Astrocyte (in vitro differentiated cells and primary cell): ENCODE results near the gene LY6G5B. TPM values are rescaled to one million over a fixed set of nuclear protein-coding genes. Genes with fewer than 3 reads are reported as not detected.

Experiments used
- DNase-seq: peaks from one replicate; pipeline ENCODE4 v3.0.0-alpha.2; 2010; ENCODE audit warnings: low read depth
- FAIRE-seq: peaks from 2 replicates; lab custom pipeline; 2011; peaks lifted over from hg19 to GRCh38; lab: Jason Lieb, UNC
- H2AFZ ChIP-seq: 2 replicates; pipeline ENCODE4 v1.6.0; 2012; ENCODE audit warnings: low read depth, low read length, inconsistent platforms
- H3K27ac ChIP-seq: 2 replicates; pipeline ENCODE4 v1.5.1; 2011; ENCODE audit warnings: low read depth, low read length, inconsistent platforms
- H3K27me3 ChIP-seq: 2 replicates; pipeline ENCODE4 v1.6.0; 2011; ENCODE audit warnings: low read length, inconsistent platforms; ENCODE audit not compliant: insufficient read depth
- H3K36me3 ChIP-seq: 2 replicates; pipeline ENCODE4 v1.5.1; 2011; ENCODE audit warnings: low read length, inconsistent platforms; ENCODE audit not compliant: insufficient read depth
- H3K4me1 ChIP-seq: 2 replicates; pipeline ENCODE4 v1.5.1; 2011; ENCODE audit warnings: low read length, inconsistent platforms; ENCODE audit not compliant: insufficient read depth
- H3K4me2 ChIP-seq: 2 replicates; pipeline ENCODE4 v1.6.0; 2012; ENCODE audit warnings: low read length, inconsistent platforms
- H3K4me3 ChIP-seq: 2 replicates; pipeline ENCODE4 v1.5.1; 2011; ENCODE audit warnings: low read depth, mild to moderate bottlenecking, low read length, inconsistent platforms; ENCODE audit not compliant: insufficient read depth
- H3K79me2 ChIP-seq: 2 replicates; pipeline ENCODE4 v1.6.0; 2012; ENCODE audit warnings: mild to moderate bottlenecking, low read length, inconsistent platforms; ENCODE audit not compliant: insufficient read depth
- H3K9ac ChIP-seq: 2 replicates; pipeline ENCODE4 v1.6.0; 2012; ENCODE audit warnings: mild to moderate bottlenecking, low read length, inconsistent platforms
- H3K9me3 ChIP-seq: 2 replicates; pipeline ENCODE4 v1.5.1; 2012; ENCODE audit warnings: low read depth, mild to moderate bottlenecking, low read length, inconsistent platforms; ENCODE audit not compliant: insufficient read depth
- H4K20me1 ChIP-seq: 2 replicates; pipeline ENCODE4 v1.6.0; 2012; ENCODE audit warnings: low read length, inconsistent platforms; ENCODE audit not compliant: insufficient read depth
- H3K27ac Mint-ChIP-seq: one replicate; pipeline ENCODE4 v1.8.0; 2021; ENCODE audit warnings: mild to moderate bottlenecking, mixed read lengths; ENCODE audit not compliant: unreplicated experiment
- H3K27me3 Mint-ChIP-seq: one replicate; pipeline ENCODE4 v1.8.0; 2021; ENCODE audit warnings: low read depth, mixed read lengths; ENCODE audit not compliant: unreplicated experiment
- H3K36me3 Mint-ChIP-seq: one replicate; pipeline ENCODE4 v1.8.0; 2021; ENCODE audit warnings: low read depth, mixed read lengths; ENCODE audit not compliant: unreplicated experiment
- H3K4me1 Mint-ChIP-seq: one replicate; pipeline ENCODE4 v1.8.0; 2021; ENCODE audit warnings: low read depth, mixed read lengths; ENCODE audit not compliant: unreplicated experiment
- H3K4me3 Mint-ChIP-seq: one replicate; pipeline ENCODE4 v1.8.0; 2021; ENCODE audit warnings: mild to moderate bottlenecking, moderate library complexity, mixed read lengths; ENCODE audit not compliant: unreplicated experiment
- H3K9me3 Mint-ChIP-seq: one replicate; pipeline ENCODE4 v1.8.0; 2021; ENCODE audit warnings: mild to moderate bottlenecking, mixed read lengths; ENCODE audit not compliant: unreplicated experiment
- EZH2 ChIP-seq: IDR thresholded peaks from 2 replicates; pipeline ENCODE4 v1.6.1; 2012; ENCODE audit warnings: mild to moderate bottlenecking, low read length, inconsistent platforms; ENCODE audit not compliant: insufficient read depth
- total RNA-seq: library from RNA; stranded (reverse); gene quantifications from 2 replicates; pipeline ENCODE4 v1.2.1, GENCODE V29; 2021
- TF ChIP-seq, protein P1 (sequence below): IDR thresholded peaks from 2 replicates; pipeline ENCODE4 v1.5.1; 2011; ENCODE audit warnings: low read depth, mild to moderate bottlenecking, inconsistent platforms, low read length, moderate library complexity; ENCODE audit not compliant: insufficient read depth

LY6G5B gene
- total RNA-seq, 1 donor from 2014 or later = 20.3 TPM

DNA sequence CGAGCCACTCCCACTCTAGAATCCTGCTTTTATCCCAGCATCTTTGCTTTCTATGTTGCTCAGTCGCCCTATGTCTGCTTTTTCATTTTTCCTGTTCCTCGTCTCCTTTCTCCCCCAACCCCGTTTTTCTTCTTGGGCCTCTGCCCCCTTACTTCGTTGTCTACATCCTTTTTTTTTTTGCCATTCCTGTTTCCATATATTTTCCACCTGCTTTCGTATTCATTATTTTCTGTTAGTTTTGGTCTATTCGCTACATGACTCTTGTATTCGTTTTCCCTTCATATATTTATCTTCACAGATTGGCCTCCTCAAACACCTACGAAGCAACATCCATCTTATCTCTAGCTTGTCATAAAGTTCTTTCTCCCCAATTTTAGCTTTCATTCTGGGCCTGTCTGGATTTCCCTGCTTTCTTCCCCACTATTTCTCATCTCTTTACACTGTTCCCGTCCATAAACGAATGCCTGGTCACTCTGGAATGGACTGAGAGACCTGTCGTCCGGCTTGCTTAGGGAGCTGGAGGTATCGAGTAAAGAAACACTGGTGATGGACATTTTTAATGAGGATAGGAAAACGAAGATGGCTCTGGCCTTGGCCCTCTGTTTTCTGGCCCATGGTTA lies 48.3 kb upstream of the LY6G5B start:
- no peaks in the 10 kb centered on the region for H3K27me3 ChIP-seq
- peak overlapping the region; percentile 97 for H3K27ac Mint-ChIP-seq
- peaks cover 24% of the 10 kb centered on the region for H3K36me3 Mint-ChIP-seq
- H2AFZ ChIP-seq = no peak overlapping the region
- peak overlapping the region; percentile 97 for H3K4me3 Mint-ChIP-seq
- H3K36me3 ChIP-seq = peaks cover 26% of the 10 kb centered on the region
- no peaks in the 10 kb centered on the region for H3K9me3 ChIP-seq
- peaks cover 54% of the 10 kb centered on the region for H4K20me1 ChIP-seq
- peak overlapping the region; percentile 93 for H3K9ac ChIP-seq
- no peaks in the 10 kb centered on the region for H3K9me3 Mint-ChIP-seq
- peaks cover under 1% of the 10 kb centered on the region for H3K27me3 Mint-ChIP-seq
- peaks cover 9% of the 10 kb centered on the region for H3K4me1 Mint-ChIP-seq
- DNase-seq = no peak
- no peak for FAIRE-seq
- peak overlapping the region; percentile 94 for H3K4me2 ChIP-seq
- peaks cover 12% of the 10 kb centered on the region for H3K4me1 ChIP-seq
- no peak for TF ChIP-seq EZH2
- TF ChIP-seq, protein P1, sequence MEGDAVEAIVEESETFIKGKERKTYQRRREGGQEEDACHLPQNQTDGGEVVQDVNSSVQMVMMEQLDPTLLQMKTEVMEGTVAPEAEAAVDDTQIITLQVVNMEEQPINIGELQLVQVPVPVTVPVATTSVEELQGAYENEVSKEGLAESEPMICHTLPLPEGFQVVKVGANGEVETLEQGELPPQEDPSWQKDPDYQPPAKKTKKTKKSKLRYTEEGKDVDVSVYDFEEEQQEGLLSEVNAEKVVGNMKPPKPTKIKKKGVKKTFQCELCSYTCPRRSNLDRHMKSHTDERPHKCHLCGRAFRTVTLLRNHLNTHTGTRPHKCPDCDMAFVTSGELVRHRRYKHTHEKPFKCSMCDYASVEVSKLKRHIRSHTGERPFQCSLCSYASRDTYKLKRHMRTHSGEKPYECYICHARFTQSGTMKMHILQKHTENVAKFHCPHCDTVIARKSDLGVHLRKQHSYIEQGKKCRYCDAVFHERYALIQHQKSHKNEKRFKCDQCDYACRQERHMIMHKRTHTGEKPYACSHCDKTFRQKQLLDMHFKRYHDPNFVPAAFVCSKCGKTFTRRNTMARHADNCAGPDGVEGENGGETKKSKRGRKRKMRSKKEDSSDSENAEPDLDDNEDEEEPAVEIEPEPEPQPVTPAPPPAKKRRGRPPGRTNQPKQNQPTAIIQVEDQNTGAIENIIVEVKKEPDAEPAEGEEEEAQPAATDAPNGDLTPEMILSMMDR = no peak
- H3K79me2 ChIP-seq = peaks cover 58% of the 10 kb centered on the region
- peak overlapping the region; percentile 93 for H3K27ac ChIP-seq
- peak overlapping the region; percentile 77 for H3K4me3 ChIP-seq

DNA sequence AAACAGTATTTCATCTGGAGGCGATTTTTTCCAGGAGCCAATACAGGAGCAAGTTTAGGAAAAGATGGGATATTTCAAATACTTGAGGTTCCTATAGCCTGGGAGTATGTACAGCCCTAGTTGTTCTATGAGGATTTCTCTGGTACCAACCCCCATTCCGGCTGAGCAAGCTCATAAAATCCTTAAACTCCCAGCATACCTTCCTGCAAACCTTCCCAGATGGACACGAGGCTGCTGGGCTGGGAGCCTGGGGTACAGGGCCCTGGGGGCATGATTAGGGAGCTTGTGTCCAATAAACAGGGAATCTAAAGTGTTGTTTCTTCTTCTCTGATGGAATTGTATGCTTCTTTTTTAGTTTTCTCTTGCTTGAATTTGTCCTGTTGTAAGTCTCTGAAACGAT lies 47.8 kb upstream of the LY6G5B start:
- TF ChIP-seq, protein P1 = no peak
- TF ChIP-seq EZH2 = no peak
- Mint-ChIP-seq H3K4me1 (peaks cover 9% of the 10 kb centered on the region), H3K9me3 (no peaks in the 10 kb centered on the region), H3K4me3 (peak overlapping the region; percentile 97), H3K27me3 (no peaks in the 10 kb centered on the region), H3K27ac (peak overlapping the region; percentile 97), H3K36me3 (peaks cover 27% of the 10 kb centered on the region)
- Histone ChIP-seq H3K36me3 (peaks cover 32% of the 10 kb centered on the region), H3K4me3 (peak overlapping the region; percentile 77), H3K27me3 (no peaks in the 10 kb centered on the region), H3K4me1 (peaks cover 12% of the 10 kb centered on the region), H4K20me1 (peaks cover 57% of the 10 kb centered on the region), H3K9ac (peak overlapping the region; percentile 93), H3K9me3 (no peaks in the 10 kb centered on the region), H3K27ac (peak overlapping the region; percentile 93), H3K4me2 (peak overlapping the region; percentile 94), H2AFZ (no peak overlapping the region), H3K79me2 (peaks cover 63% of the 10 kb centered on the region)
- no peak for DNase-seq
- no peak for FAIRE-seq

DNA sequence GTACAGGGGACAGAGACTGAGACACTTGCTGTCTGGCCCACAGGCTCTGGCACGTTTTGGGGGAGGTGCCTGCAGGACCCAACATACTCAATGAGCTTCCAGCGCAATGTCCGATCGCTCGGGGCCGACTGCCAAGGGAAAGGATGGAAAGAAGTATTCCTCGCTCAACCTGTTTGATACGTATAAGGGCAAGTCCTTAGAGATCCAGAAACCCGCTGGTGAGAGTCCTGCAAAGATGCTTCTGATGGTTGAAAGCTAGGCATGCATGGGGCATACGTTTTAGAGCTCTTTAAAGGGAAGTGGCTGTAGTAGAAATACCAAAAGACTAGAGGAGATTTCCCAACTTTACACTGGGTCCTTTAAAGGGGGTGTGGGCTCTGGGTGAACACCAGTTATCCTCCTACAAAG lies 47.1 kb upstream of the LY6G5B start:
- FAIRE-seq (no peak), DNase-seq (no peak)
- Histone ChIP-seq H3K9ac (peak overlapping the region; percentile 93), H2AFZ (no peak overlapping the region), H3K9me3 (no peaks in the 10 kb centered on the region), H3K4me2 (peak overlapping the region; percentile 94), H3K4me3 (peak overlapping the region; percentile 77), H4K20me1 (peaks cover 64% of the 10 kb centered on the region), H3K36me3 (peaks cover 38% of the 10 kb centered on the region), H3K79me2 (peaks cover 70% of the 10 kb centered on the region), H3K4me1 (peaks cover 12% of the 10 kb centered on the region), H3K27ac (no peak overlapping the region), H3K27me3 (no peaks in the 10 kb centered on the region)
- no peaks in the 10 kb centered on the region for H3K27me3 Mint-ChIP-seq
- H3K36me3 Mint-ChIP-seq = peaks cover 33% of the 10 kb centered on the region
- peaks cover 9% of the 10 kb centered on the region for H3K4me1 Mint-ChIP-seq
- TF ChIP-seq, protein P1 = no peak
- TF ChIP-seq EZH2 = no peak
- peak overlapping the region; percentile 97 for H3K27ac Mint-ChIP-seq
- H3K4me3 Mint-ChIP-seq = peak overlapping the region; percentile 97
- no peaks in the 10 kb centered on the region for H3K9me3 Mint-ChIP-seq
